GM21786 (cell line): Measurements from ENCODE around the gene TSPAN12.
"Not testable (repeated sequence)": the region's sequence is repeated elsewhere in the genome, so short reads cannot be mapped to it uniquely, and the experiment has no call there.

Experiments used
- ATAC-seq: cut with Tn5 transposase; IDR thresholded peaks from one replicate; pipeline ENCODE4 v1.9.1; 2021; ENCODE audit not compliant: unreplicated experiment

TSPAN12 gene, protein sequence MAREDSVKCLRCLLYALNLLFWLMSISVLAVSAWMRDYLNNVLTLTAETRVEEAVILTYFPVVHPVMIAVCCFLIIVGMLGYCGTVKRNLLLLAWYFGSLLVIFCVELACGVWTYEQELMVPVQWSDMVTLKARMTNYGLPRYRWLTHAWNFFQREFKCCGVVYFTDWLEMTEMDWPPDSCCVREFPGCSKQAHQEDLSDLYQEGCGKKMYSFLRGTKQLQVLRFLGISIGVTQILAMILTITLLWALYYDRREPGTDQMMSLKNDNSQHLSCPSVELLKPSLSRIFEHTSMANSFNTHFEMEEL

DNA sequence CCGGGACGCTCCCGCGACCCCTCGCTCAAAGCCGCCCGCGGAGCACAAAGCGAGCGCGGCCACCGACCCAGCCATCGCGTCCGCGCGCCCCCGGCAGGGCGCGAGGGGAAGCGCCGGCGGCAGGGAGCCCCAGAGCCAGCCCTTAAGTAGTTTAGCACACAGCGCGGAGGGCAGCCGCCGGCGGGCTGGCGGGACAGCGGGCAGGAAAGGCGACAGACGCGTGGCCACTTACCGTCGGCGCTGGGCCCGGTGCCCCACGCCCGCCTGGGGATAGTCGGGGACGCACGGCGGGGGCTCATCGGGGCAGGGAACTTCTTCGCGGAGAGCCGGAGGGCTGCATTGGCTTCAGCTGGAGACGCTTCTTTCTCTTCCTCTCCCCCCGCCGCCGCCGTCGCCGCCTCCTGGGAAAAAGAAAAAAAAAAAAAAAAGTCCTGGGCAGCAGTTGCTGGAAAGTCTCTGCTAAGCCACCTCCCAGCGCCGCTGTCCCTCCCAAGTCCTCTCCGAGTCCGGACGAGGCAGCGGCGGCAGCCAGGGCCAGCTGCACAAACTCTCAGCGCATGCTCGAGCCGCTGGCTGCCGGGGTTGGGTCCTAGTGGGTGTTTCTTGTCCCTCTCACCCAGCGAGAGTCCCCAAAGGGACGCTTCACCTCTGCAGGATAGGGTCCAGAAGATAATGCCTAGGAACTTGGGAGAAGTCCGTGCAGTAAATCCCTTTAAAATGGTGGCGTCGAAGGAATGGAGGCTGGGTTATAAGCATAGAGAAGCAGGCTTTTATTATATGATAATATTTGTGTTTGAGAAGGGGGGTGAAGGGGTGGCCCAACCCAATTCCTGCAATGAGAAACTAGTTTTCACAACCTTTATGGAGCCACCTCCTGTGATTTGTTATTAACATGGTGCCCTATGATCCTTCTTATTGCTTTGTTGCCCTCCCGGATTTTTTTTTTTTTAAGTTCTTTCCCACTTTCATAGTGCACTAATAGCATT lies at the start of gene TSPAN12:
Gene TSPAN12, minus strand, starts transcription at position 557 of the 986 bp plus-strand sequence. CDS start 1,381 bp downstream, outside the sequence.
- peak; percentile 68 for ATAC-seq

GRCh38 chr7:120898715-120899499 lies 41.0 kb upstream of the TSPAN12 start:
- ATAC-seq: peak; percentile 76

GRCh38 chr7:120895253-120895652 lies 37.3 kb upstream of the TSPAN12 start:
- not testable (repeated sequence) for ATAC-seq

DNA sequence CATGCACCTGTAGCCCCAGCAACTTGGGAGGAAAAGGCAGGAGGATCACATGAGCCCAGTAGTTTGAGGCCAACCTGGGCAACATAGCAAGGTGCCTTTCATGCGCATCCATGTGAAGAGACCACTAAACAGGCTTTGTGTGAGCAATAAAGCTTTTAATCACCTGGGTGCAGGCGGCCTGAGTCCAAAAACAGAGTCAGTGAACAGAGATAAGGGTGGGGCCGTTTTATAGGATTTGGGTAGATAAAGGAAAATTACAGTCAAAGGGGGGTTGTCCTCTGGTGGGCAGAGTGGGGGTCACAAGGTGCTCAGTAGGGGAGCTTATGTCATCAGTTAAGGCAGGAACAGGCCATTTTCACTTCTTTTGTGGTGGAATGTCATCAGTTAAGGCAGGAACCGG lies 27.7 kb upstream of the TSPAN12 start:
- not testable (repeated sequence) for ATAC-seq

DNA sequence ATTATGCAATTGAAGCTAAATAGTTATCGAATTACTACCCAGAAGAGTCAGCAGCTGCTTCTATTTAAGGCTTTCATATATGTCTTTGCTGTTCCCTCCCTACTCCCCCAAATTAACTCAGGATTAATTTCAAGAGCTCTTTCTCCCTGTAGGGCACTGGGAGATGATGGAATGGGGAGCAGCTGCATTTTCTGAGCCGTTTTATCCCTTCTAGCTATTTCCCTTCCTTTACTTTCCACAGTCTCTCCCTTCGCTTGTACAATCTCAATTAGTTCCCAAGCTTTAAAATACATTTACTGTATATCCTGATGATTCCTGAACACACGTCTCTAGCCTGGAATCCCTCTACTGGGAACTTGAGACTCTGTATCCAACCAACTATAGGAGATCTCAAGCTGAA lies 19.8 kb upstream of the TSPAN12 start:
- no peak for ATAC-seq

GRCh38 chr7:120876922-120877321 lies 19.0 kb upstream of the TSPAN12 start:
- ATAC-seq: no peak

- no peak for ATAC-seq
These were observed 16.8 kb upstream of the TSPAN12 start for GRCh38 chr7:120874722-120875121.

DNA sequence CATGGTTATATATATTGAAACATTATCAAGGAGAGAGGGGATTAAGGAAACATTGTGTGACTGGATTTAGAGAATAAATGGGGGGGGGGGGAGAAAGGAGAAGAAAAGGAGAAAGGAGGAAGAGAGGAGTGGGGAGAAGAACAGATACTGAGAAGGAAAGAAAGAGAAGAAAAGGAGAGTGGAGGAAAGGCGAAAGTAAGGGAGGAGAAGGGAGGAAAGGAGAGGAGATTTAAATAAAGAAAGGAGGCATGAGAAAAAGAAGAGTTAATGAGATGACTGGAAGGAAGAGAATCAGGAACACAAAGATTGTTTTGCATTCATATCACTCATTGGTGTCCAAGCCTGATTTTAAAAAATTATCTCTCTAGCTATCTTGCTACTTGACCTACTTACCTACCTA lies 16.1 kb upstream of the TSPAN12 start:
- ATAC-seq: no peak

DNA sequence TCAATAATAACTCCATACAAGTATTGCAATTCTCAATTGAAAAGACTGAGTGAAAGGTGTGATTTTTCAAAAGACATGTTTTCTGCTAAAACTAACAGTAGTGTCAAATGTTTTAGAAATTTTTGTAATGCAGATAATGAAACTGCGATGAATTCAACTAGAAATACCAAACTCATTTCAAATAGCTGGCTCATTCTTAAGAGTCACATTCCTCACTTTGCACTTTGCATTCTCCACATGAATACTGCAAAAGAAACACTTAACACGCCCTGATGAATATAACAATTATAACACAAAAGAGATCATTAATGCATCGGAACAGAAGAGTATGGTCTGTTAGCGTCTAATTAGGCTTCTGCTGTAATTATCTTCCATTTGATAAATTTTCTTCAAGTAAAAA lies 15.5 kb upstream of the TSPAN12 start:
- ATAC-seq: no peak

DNA sequence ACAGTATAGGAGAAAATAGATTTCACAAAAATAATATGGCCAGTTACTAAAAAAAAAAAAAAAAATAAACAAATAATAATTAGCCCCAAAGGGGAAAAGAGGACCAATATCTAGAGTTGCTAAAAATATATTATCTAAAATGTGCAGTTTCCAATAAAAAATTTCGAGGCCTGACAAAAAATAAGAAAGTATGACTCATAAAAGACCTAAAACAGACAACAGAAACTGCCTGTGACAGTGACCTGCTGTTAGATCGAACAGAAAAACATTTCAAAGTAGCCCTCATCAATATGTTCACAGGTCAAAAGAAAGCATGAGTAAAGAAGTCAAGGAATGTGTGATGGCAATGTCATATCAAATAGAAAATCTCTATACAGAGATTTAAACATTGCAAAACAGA lies 11.8 kb upstream of the TSPAN12 start:
- ATAC-seq: peak; percentile 40

DNA sequence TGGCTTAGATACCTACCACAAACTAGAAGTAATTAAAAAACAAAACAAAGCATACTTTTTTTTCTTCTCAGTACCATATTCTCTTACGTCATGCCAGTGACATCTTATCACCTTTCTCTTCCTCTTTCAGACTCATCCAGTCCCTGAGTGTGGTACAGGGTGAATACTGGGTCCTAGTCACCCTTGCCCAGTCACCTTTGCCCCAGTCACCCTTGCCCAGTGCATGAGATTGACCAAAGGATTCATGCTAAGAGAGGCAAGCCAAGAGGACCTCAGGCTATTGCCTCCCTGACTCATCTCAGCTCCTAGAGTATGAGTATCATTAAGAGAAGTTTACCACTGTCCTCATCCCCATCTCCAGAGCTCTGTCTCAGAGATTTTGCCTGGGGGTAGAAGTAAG lies 10.0 kb upstream of the TSPAN12 start:
- ATAC-seq: peak; percentile 67

DNA sequence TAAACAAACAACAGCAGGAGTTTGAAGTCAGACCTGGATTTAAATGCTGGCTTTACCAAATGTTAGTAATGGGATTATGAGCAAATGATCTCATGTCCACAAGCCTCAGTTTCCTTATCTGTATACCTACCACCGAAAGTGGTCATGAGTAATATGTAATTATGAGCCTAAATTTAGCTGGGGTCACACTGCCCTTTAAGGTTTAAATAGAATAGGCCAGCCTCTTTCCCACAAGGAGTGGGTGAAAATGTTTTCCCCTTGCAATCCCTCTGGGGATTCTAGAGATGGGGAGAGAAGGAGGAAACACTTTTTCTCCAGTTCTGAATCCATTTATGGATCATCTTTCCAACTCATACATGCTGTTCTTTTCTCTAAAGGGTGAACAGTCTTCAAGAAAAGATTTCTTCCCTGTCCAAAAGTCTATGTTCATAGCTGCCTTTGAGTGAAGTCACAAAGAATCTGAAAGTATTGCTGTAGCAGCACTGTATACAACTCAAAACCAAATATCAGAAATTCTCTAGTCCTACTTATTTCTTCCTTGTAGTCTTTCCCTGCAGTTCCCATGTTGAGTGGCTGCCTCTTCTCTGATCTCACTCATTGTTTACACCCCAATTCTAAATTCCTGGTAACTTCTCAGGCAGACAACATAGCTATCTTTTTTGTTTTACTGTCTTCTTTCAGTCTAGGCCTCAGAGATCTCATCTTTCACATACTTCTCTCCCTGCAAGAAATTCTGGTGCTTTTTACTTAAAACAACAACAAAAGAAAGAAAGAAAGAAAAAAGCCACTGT lies 7.4 kb upstream of the TSPAN12 start:
- ATAC-seq: no peak

DNA sequence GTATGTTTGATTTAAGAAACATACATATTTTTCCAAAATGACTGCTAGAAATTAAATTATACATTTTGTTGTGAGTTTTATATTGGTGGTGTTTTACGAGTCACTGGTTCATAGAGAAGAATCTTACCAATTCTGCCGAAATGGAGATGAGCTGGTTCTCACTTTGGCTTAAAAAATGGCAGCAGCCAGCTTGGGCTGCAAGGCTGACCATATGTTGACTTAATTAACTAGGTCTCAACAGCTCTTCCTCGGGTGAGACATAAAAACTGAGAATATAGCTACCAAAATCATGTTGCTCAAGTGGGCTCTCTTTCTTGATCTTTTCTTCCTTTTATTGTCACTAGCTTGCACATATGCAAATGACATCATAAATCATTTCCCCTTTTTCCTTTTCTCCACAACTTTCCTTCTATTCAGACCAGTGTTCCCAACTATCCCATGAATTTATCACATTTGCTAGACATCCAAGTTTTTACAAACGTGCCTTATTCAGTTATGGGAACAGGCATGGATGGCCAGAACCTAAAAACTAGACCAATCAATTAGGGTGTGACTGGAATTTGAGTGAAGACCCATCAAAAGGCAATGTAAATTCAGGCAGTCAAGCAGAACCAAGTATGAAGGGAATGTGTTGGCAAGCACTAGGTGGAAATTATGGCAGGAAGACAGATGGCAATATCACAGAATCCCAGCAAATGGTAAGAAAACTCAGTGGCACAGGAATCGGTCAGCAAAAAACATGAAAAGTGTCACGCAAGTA lies 6.4 kb upstream of the TSPAN12 start:
- no peak for ATAC-seq

DNA sequence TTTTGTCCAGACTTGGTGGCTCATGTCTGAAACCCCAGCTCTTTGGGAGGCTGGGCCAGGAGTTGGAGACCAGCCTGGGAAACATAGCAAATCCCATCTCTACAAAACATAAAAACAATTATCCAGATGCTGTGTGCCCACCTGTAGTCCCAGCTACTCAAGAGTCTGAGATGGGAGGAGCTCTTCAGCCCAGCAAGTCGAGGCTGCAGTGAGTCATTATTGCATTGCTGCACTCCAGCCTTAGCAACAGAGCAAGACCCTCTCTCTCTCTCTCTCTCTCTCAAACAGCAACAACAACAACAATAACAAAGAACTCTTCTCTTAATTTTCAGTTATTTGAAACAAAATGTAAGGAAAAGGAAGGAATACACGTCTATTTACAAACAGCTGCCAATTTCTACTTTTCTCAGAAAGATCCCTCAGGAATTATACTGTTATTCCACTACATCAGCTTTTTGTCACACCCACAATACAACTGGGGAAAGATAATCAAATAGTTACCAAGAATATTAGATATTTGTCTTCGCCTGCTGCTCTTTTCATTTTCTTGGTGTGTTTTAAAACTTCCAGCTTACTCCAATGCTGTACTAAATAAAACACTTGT lies 5.1 kb upstream of the TSPAN12 start:
- no peak for ATAC-seq

DNA sequence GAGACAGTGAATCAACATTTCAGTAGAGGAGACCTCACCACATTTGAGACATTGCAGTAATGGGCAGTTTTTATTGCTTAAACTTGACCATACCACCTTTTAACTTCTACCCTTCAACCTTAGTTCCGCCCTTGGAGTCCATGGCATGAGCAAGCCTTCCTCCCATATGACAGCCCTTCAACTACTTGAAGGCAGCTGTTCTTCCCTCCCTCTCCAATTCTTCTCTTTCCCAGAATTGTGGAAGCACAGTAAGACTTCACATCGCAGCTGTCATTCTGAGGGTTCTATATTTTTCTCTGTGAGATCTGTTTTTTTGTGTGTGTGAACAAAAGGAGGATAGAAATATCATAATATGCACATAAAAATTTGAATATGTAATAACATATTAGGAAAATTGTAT lies 2.2 kb upstream of the TSPAN12 start:
- no peak for ATAC-seq

DNA sequence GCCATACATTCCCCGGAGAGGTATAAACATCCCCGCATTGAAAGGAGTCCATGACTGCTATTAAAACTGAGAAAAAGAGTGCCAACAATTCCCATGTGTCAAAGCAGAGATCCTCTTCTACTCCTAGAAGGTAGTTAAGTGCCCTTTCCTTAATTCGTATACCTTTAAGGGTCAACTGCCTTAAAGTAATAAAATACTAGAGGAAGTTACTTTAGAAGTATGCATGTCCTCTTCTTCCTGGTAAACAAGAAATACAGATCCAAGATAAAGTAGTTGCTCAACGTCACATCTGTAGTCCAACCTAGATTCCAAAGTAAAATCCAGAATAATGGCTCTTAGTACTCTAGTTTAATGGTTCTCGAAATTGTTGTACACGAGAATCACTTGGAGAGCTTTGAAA lies 1.5 kb upstream of the TSPAN12 start:
- ATAC-seq: no peak

- ATAC-seq: peak; percentile 74
These were observed 1.2 kb downstream of the TSPAN12 start for GRCh38 chr7:120856621-120857352.

GRCh38 chr7:120856198-120856597 lies 1.7 kb downstream of the TSPAN12 start:
- ATAC-seq: no peak

- ATAC-seq: no peak
These were observed 5.2 kb downstream of the TSPAN12 start for GRCh38 chr7:120852700-120853099.
